H1 (cell line): ENCODE data around the gene PSMD3. TPM values are rescaled to one million over a fixed set of nuclear protein-coding genes. Genes with fewer than 3 reads are reported as not detected.

ENCODE experiments used
- CTCF ChIA-PET: fragments of 300-600 bp; sonication (Branson Sonifier 250); formaldehyde crosslinking; loops from one replicate; lab custom pipeline; 2021; ENCODE audit not compliant: partially characterized antibody; lab: Charles Lee
- POLR2A ChIA-PET: fragments of 300-600 bp; sonication (Branson Sonifier 250); formaldehyde crosslinking; loops from one replicate; lab custom pipeline; 2021; ENCODE audit warnings: inconsistent platforms; ENCODE audit not compliant: partially characterized antibody; lab: Charles Lee
- DNase-seq, 2 experiments: peaks; one replicate each; pipeline versions ENCODE4 v3.0.0 to v3.0.0-alpha.2; 2010 to 2022; ENCODE audit warnings: low spot score in 2 of 2, low read depth in 1 of 2, mixed read lengths in 1 of 2
- FAIRE-seq: peaks from 2 replicates; lab custom pipeline; 2011; peaks lifted over from hg19 to GRCh38; lab: Jason Lieb, UNC
- H2AFZ ChIP-seq: 2 replicates; pipeline ENCODE4 v1.8.1; 2012; ENCODE audit warnings: low read length, inconsistent platforms
- H2AK5ac ChIP-seq: 2 replicates; pipeline ENCODE4 v1.6.1; 2013; ENCODE audit warnings: low read depth, low read length
- H2BK120ac ChIP-seq: replicated peaks from 2 replicates; pipeline ENCODE3; 2013; ENCODE audit warnings: low read depth, low read length, inconsistent platforms
- H2BK12ac ChIP-seq: 2 replicates; pipeline ENCODE4 v1.6.1; 2013; ENCODE audit warnings: low read depth, low read length
- H2BK15ac ChIP-seq: 2 replicates; pipeline ENCODE4 v1.6.1; 2013; ENCODE audit warnings: low read length
- H2BK20ac ChIP-seq: 2 replicates; pipeline ENCODE4 v1.6.1; 2013; ENCODE audit warnings: low read length
- H2BK5ac ChIP-seq: 2 replicates; pipeline ENCODE4 v1.6.1; 2013; ENCODE audit warnings: low read depth, low read length
- H3K14ac ChIP-seq: 2 replicates; pipeline ENCODE4 v1.6.1; 2013; ENCODE audit warnings: inconsistent platforms; ENCODE audit not compliant: insufficient read length
- H3K18ac ChIP-seq: 2 replicates; pipeline ENCODE4 v1.6.1; 2013; ENCODE audit warnings: low read length; ENCODE audit errors: extremely low read depth
- H3K23ac ChIP-seq: 2 replicates; pipeline ENCODE4 v1.6.1; 2013; ENCODE audit warnings: inconsistent platforms; ENCODE audit not compliant: insufficient read length
- H3K23me2 ChIP-seq: 2 replicates; pipeline ENCODE4 v1.6.1; 2013; ENCODE audit warnings: low read depth, low read length
- H3K27ac ChIP-seq: 2 replicates; pipeline ENCODE4 v1.6.1; 2011; ENCODE audit warnings: low read depth, low read length, inconsistent platforms
- H3K27me3 ChIP-seq, 4 experiments: replicated peaks in 1 of 4; 1 replicate in 1 of 4; 2 replicates in 3 of 4; pipeline versions ENCODE4 v1.6.1 to v1.8.1; 2011 to 2013; ENCODE audit warnings: low read length in 3 of 4, mild to moderate bottlenecking in 3 of 4, inconsistent platforms in 2 of 4, mixed read lengths in 2 of 4, moderate library complexity in 1 of 4; ENCODE audit not compliant: control insufficient read depth in 3 of 4, insufficient read depth in 3 of 4; ENCODE audit errors: extremely low read depth in 1 of 4
- H3K36me3 ChIP-seq, 4 experiments: 2 replicates each; pipeline versions ENCODE4 v1.6.1 to v1.8.1; 2011 to 2013; ENCODE audit warnings: mild to moderate bottlenecking in 4 of 4, low read length in 3 of 4, moderate library complexity in 2 of 4, control low read depth in 1 of 4, inconsistent platforms in 1 of 4; ENCODE audit not compliant: insufficient read depth in 4 of 4, control insufficient read depth in 2 of 4
- H3K4ac ChIP-seq: replicated peaks from 2 replicates; pipeline ENCODE3; 2013; ENCODE audit warnings: low read length, low read depth, mixed read lengths, inconsistent platforms; ENCODE audit not compliant: insufficient read length
- H3K4me1 ChIP-seq, 4 experiments: replicated peaks in 1 of 4; 1 replicate in 1 of 4; 2 replicates in 3 of 4; pipeline versions ENCODE4 v1.6.1 to v1.8.1; 2011 to 2013; ENCODE audit warnings: low read length in 3 of 4, inconsistent platforms in 2 of 4, mixed read lengths in 1 of 4; ENCODE audit not compliant: insufficient read depth in 4 of 4, control insufficient read depth in 3 of 4
- H3K4me2 ChIP-seq, 2 experiments: 2 replicates each; pipeline versions ENCODE4 v1.6.1 to v1.8.1; 2011 to 2013; ENCODE audit warnings: low read depth in 2 of 2, low read length in 2 of 2, control low read depth in 1 of 2, inconsistent platforms in 1 of 2, mild to moderate bottlenecking in 1 of 2; ENCODE audit not compliant: insufficient read depth in 1 of 2
- H3K4me3 ChIP-seq, 4 experiments: fragments of 200-600, 300-600 bp in 1 of 4; sonication (generic), shearing (Covaris generic), sonication (Bioruptor Twin) in 1 of 4; 2 replicates each; pipeline versions ENCODE4 v1.5.1 to v1.8.1; 2011 to 2016; ENCODE audit warnings: low read length in 4 of 4, low read depth in 3 of 4, control low read depth in 2 of 4, inconsistent platforms in 2 of 4, mild to moderate bottlenecking in 2 of 4, mixed read lengths in 1 of 4, moderate library complexity in 1 of 4; ENCODE audit not compliant: insufficient read depth in 2 of 4; ENCODE audit errors: extremely low read depth in 1 of 4
- H3K56ac ChIP-seq: replicated peaks from 2 replicates; pipeline ENCODE3; 2013; ENCODE audit warnings: low read depth, mild to moderate bottlenecking, mixed read lengths, low read length, inconsistent platforms; ENCODE audit not compliant: insufficient read length
- H3K79me1 ChIP-seq: 2 replicates; pipeline ENCODE4 v1.6.1; 2013; ENCODE audit warnings: low read depth, low read length, control low read depth
- H3K79me2 ChIP-seq, 2 experiments: 2 replicates each; pipeline versions ENCODE4 v1.6.1 to v1.8.1; 2012 to 2013; ENCODE audit warnings: low read length in 2 of 2, mild to moderate bottlenecking in 2 of 2, inconsistent platforms in 1 of 2; ENCODE audit not compliant: insufficient read depth in 2 of 2, control insufficient read depth in 1 of 2
- H3K9ac ChIP-seq, 4 experiments: replicated peaks in 1 of 4; 1 replicate in 1 of 4; 2 replicates in 3 of 4; pipeline versions ENCODE4 v1.6.1 to v1.8.1; 2011 to 2013; ENCODE audit warnings: low read depth in 3 of 4, low read length in 3 of 4, control low read depth in 2 of 4, mild to moderate bottlenecking in 2 of 4, moderate library complexity in 2 of 4, inconsistent platforms in 1 of 4; ENCODE audit errors: extremely low read depth in 1 of 4
- H3K9me3 ChIP-seq, 2 experiments: 2 replicates each; pipeline versions ENCODE4 v1.6.1 to v1.8.1; 2012 to 2013; ENCODE audit warnings: mild to moderate bottlenecking in 2 of 2, moderate library complexity in 2 of 2, control low read depth in 1 of 2, inconsistent platforms in 1 of 2, low read depth in 1 of 2, low read length in 1 of 2, mixed read lengths in 1 of 2; ENCODE audit not compliant: insufficient read depth in 2 of 2
- H4K20me1 ChIP-seq, 2 experiments: replicated peaks in 1 of 2; 2 replicates each; pipeline versions ENCODE3 to v1.8.1; 2011 to 2013; ENCODE audit warnings: inconsistent platforms in 2 of 2, low read length in 2 of 2, mild to moderate bottlenecking in 1 of 2; ENCODE audit not compliant: insufficient read depth in 2 of 2, control insufficient read depth in 1 of 2
- H4K5ac ChIP-seq: 2 replicates; pipeline ENCODE4 v1.6.1; 2013; ENCODE audit warnings: low read length, low read depth, mixed read lengths, inconsistent platforms; ENCODE audit not compliant: insufficient read length
- H4K8ac ChIP-seq: 2 replicates; pipeline ENCODE4 v1.8.0; 2013; ENCODE audit warnings: mild to moderate bottlenecking, moderate library complexity, low read length, inconsistent platforms; ENCODE audit not compliant: insufficient read depth; ENCODE audit errors: extremely low read depth
- H4K91ac ChIP-seq: replicated peaks from 2 replicates; pipeline ENCODE3; 2013; ENCODE audit warnings: low read length, mixed read lengths, inconsistent platforms; ENCODE audit not compliant: insufficient read length
- POLR2A ChIP-seq, 2 experiments: IDR thresholded peaks; 1 replicate in 1 of 2; 2 replicates in 1 of 2; pipeline ENCODE4 v1.6.1; 2011; ENCODE audit warnings: low read depth in 2 of 2, low read length in 2 of 2, mild to moderate bottlenecking in 2 of 2; ENCODE audit errors: control extremely low read depth in 1 of 2
- WGBS, 2 experiments: shearing (Covaris generic) in 1 of 2; methylation state at CpG; one replicate each; pipeline versions ENCODE4 v1.1.6 to v1.1.7; 2013 to 2015; ENCODE audit warnings: low lambda C conversion rate in 2 of 2, mixed read lengths in 2 of 2, inconsistent platforms in 1 of 2, low coverage in 1 of 2, missing lambda C conversion rate in 1 of 2; ENCODE audit not compliant: insufficient replicate concordance in 2 of 2, insufficient coverage in 1 of 2, insufficient read length in 1 of 2; ENCODE audit errors: extremely low coverage in 1 of 2, missing lambda C conversion rate in 1 of 2; 5-methylcytosine and 5-hydroxymethylcytosine counted together
- polyA plus RNA-seq, 7 experiments: library from polyadenylated mRNA; depleted of rRNA in 3 of 7; stranded (reverse) in 5 of 7; unstranded in 2 of 7; fragments of >200 nt in 5 of 7; fragments of 200-250 nt in 2 of 7; gene quantifications; 1 replicate in 5 of 7; 2 replicates in 1 of 7; 4 replicates in 1 of 7; pipeline versions ENCODE4 v1.2.1 to v1.2.3, GENCODE V29; 2011 to 2013; ENCODE audit warnings: missing spikeins in 2 of 7, mixed read lengths in 2 of 7
- total RNA-seq: library from RNA; stranded (reverse); fragmentation: NEBNext Ultra II Directional; extraction: Animal tissue kit (Norgen Biotek cat#: 25700); gene quantifications from 2 replicates; pipeline ENCODE4 v1.2.1, GENCODE V29; 2021

PSMD3 gene
- total and polyA plus RNA-seq, 2 of the 8 experiments (the other 6 are each of a cell fraction or from before 2014, with no cell fraction given), result 151 to 198 TPM

- H3K9ac ChIP-seq, result no peak overlapping the region
- H3K4me3 ChIP-seq, result no peak overlapping the region
- 0 out of 2 replicates have a peak, but pooled peaks cover 2% of the 10 kb centered on the region for H3K23me2 ChIP-seq
- ChIA-PET POLR2A (interaction anchor here (0.7 to 3.1 kb wide), 3 partner anchors 8 to 14 kb away, joined by 3 to 10 read pairs (median 5); partner anchors contain the start of genes LRRC3C and ORMDL3), CTCF (interaction anchor here (0.8 to 4.1 kb wide), 7 partner anchors 9 to 30 kb away, joined by 3 to 16 read pairs (median 6); partner anchors contain the start of genes LRRC3C and ORMDL3)
- H3K4ac ChIP-seq, result no peak overlapping the region
- H3K14ac ChIP-seq, result no peak overlapping the region
- H4K20me1 ChIP-seq, result no peaks in the 10 kb centered on the region
- no peaks in the 10 kb centered on the region for H3K79me1 ChIP-seq
- H4K8ac ChIP-seq, result no peak overlapping the region
- no peaks in the 10 kb centered on the region for H3K79me2 ChIP-seq
- H3K18ac ChIP-seq, result no peak overlapping the region
- no peak overlapping the region for H2BK12ac ChIP-seq
- H2AFZ ChIP-seq, result no peak overlapping the region
- H2BK5ac ChIP-seq, result no peak overlapping the region
- no peak overlapping the region for H4K5ac ChIP-seq
- H2BK120ac ChIP-seq, result no peak overlapping the region
- H3K27ac ChIP-seq, result no peak overlapping the region
- H4K91ac ChIP-seq, result no peak overlapping the region
- no peaks in the 10 kb centered on the region for H3K27me3 ChIP-seq
- H3K9me3 ChIP-seq, result no peaks in the 10 kb centered on the region
- H2BK15ac ChIP-seq, result no peak overlapping the region
- H3K23ac ChIP-seq, result no peak overlapping the region
- H3K4me2 ChIP-seq, result no peak overlapping the region
- FAIRE-seq (no peak), DNase-seq (no peak)
- H2AK5ac ChIP-seq, result no peak overlapping the region
- no peak overlapping the region for H3K56ac ChIP-seq
- H3K36me3 ChIP-seq, result no peaks in the 10 kb centered on the region
- peaks cover 0 to 6% (median under 1%) of the 10 kb centered on the region in 4 experiments; a peak in 5 of 7 replicates for H3K4me1 ChIP-seq
- 87% methylated on average over 3 of the region's 3 CpGs; no CpG with 5 or more reads in 1 of the 2 experiments for WGBS, 2 experiments
- no peak overlapping the region for H2BK20ac ChIP-seq
- TF ChIP-seq POLR2A (IDR thresholded peaks at IDR 0.05; ENCODE audit: control extremely low read depth in 1 of 2, low read depth in 2 of 2, low read length in 2 of 2), result no peak
Observed at GRCh38 chr17:39939106-39939505, 41.5 kb upstream of the PSMD3 start.
